ENCODE measurements around the gene PPP1R13B. TPM values are rescaled to one million over a fixed set of nuclear protein-coding genes. Genes with fewer than 3 reads are reported as not detected.

Gene PPP1R13B
- total RNA-seq, 1 donor from 2014 or later, result 2.5 TPM

DNA sequence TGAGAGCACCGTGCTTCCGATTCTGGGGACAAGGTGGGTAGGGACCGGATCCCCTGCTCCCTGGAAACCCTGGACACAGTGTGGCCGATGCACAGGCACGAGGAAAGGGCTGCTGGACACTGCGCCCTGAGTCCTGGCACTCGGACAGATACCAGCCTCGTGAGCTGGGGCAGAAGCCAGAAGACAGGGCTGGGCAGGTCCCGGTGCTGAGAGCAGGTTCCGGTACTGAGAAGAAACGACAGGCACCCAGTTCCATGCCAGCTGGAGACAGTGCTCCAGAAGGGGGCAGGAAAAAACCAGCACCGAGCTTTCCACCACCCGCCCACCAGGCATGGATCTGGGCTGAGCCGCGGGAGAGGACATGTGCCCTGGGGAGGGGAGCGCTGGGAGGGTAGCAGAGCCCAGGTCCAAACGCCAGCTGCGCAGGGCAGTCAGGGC, 138.6 kb downstream of the PPP1R13B start:
- Mint-ChIP-seq H3K9me3 (no peaks in the 10 kb centered on the region), H3K4me1 (peaks cover 31% of the 10 kb centered on the region), H3K4me3 (no peak overlapping the region), H3K36me3 (peaks cover 21% of the 10 kb centered on the region), H3K27me3 (ENCODE audit: insufficient read depth, low read depth) (peaks cover 5% of the 10 kb centered on the region), H3K27ac (no peak overlapping the region)
- Histone ChIP-seq H3K36me3 (no peaks in the 10 kb centered on the region), H3F3A (ENCODE audit: low read depth) (peaks cover 16% of the 10 kb centered on the region), H3K27ac (no peak overlapping the region), H3K9me3 (ENCODE audit: low read depth) (no peaks in the 10 kb centered on the region), H3K4me2 (no peak overlapping the region), H3K4me3 (no peak overlapping the region), H3K9ac (no peak overlapping the region), H3K79me2 (ENCODE audit: low read depth) (peaks cover 15% of the 10 kb centered on the region), H3K27me3 (no peaks in the 10 kb centered on the region), H2AFZ (replicated peaks) (no peak overlapping the region), H3K4me1 (peaks cover 6% of the 10 kb centered on the region), H4K20me1 (ENCODE audit: low read depth) (peaks cover 51% of the 10 kb centered on the region)
- TF ChIP-seq EZH2 (IDR thresholded peaks at IDR 0.05) (no peak), EZH2phosphoT487 (IDR thresholded peaks at IDR 0.05) (no peak)
- TF ChIP-seq, protein P1, sequence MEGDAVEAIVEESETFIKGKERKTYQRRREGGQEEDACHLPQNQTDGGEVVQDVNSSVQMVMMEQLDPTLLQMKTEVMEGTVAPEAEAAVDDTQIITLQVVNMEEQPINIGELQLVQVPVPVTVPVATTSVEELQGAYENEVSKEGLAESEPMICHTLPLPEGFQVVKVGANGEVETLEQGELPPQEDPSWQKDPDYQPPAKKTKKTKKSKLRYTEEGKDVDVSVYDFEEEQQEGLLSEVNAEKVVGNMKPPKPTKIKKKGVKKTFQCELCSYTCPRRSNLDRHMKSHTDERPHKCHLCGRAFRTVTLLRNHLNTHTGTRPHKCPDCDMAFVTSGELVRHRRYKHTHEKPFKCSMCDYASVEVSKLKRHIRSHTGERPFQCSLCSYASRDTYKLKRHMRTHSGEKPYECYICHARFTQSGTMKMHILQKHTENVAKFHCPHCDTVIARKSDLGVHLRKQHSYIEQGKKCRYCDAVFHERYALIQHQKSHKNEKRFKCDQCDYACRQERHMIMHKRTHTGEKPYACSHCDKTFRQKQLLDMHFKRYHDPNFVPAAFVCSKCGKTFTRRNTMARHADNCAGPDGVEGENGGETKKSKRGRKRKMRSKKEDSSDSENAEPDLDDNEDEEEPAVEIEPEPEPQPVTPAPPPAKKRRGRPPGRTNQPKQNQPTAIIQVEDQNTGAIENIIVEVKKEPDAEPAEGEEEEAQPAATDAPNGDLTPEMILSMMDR (IDR thresholded peaks at IDR 0.05), result no peak
- no peak for DNase-seq (ENCODE audit: low spot score)

DNA sequence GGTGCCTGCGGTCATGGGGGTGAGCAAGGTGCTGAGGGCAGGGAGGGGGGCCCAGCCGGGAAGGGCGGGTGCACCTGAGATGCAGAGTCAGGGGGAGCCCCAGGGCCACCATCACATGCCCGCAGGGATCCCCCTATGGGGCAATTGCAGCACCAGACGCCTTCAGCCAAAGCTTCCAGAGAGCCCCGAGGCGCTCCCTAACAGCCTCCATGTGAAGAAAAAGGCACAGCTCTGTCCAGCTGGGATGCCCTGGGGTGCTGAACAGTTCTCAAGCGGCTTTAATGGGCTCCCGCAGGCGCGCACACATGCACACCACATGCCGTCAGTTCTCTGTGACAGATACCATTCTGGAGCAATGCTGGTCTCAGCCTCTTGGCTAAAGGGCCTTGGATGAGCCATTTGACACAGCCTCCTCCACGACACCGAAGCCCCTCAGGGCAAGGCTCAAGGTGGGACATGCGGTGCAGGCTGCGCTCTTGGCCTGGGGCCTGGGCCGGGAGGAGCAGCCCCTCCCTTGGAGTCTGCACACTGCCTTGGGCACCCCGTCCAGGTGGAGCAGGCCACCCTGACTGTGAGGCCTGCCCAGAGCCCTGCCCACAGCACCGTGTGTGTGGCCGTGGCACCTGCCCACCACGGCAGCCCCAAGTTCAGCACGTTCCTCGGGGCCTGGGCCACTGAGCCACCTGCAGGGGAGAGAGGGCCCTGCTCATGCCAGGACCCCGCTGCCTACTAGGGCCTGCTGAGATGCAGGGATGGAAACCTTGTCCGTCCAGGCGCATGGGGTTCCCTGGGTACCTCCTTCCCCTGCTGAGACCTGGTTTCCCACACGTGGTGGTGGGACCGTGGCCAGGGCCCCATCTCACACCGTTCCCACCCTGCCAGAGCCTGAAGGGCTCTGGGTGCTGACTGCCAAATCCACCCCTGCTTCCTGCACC, 139.8 kb downstream of the PPP1R13B start:
- Histone ChIP-seq H3K27ac (no peak overlapping the region), H3K4me3 (no peak overlapping the region), H2AFZ (replicated peaks) (no peak overlapping the region), H3K36me3 (no peaks in the 10 kb centered on the region), H4K20me1 (ENCODE audit: low read depth) (peaks cover 43% of the 10 kb centered on the region), H3K79me2 (ENCODE audit: low read depth) (peaks cover 3% of the 10 kb centered on the region), H3K4me1 (peaks cover 6% of the 10 kb centered on the region), H3K4me2 (no peak overlapping the region), H3K27me3 (no peaks in the 10 kb centered on the region), H3K9ac (no peak overlapping the region), H3K9me3 (ENCODE audit: low read depth) (no peaks in the 10 kb centered on the region), H3F3A (ENCODE audit: low read depth) (peaks cover 8% of the 10 kb centered on the region)
- Mint-ChIP-seq H3K4me3 (no peak overlapping the region), H3K4me1 (peaks cover 34% of the 10 kb centered on the region), H3K36me3 (peaks cover 25% of the 10 kb centered on the region), H3K9me3 (no peaks in the 10 kb centered on the region), H3K27me3 (ENCODE audit: insufficient read depth, low read depth) (peaks cover 5% of the 10 kb centered on the region), H3K27ac (no peak overlapping the region)
- TF ChIP-seq EZH2phosphoT487 (IDR thresholded peaks at IDR 0.05) (no peak), EZH2 (IDR thresholded peaks at IDR 0.05) (no peak)
- TF ChIP-seq, protein P1 (IDR thresholded peaks at IDR 0.05), result no peak
- no peak for DNase-seq (ENCODE audit: low spot score)

DNA sequence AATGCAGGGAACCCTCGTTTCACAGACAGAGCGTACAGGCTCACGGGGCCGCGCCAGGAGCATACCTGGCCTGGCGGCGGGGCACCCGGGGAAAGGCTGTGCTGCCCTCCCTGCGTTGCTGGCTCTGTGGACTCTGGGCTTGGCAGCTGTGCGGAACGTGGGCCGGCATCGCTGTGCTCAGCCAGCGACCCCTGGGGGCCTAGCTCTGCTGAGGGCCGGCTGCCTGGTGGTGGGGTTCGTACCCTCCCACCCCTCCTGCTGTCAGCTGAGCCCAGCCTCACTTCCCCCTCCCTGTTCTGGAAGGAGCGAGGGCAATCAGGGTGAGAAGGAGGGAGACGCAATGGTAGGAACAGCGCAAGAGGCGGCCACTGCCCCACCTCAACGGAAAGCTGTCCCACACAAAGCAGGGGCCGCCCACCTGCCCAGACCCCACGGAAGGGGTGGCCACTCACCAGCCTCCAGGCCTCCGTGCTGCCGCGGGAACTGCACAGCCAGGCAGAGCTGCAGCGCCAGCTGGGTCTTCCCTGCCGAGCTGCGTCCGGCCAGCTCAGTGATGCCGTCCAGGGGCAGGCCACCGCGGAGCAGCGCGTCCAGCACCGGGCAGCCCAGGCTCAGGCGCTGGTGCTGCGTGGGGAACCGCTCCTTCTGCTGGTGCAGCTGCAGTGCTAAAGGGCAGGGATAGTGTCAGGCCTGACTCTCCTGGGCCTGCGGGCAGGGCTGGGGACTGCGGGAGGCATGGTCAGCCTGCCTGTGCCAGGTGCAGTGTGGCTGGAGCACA, 140.6 kb downstream of the PPP1R13B start:
- no peak overlapping the region for H2AFZ ChIP-seq (replicated peaks)
- H3F3A ChIP-seq (ENCODE audit: low read depth), result peaks cover 8% of the 10 kb centered on the region
- no peaks in the 10 kb centered on the region for H3K36me3 ChIP-seq
- H3K4me3 ChIP-seq, result no peak overlapping the region
- no peaks in the 10 kb centered on the region for H3K79me2 ChIP-seq (ENCODE audit: low read depth)
- H3K4me2 ChIP-seq, result no peak overlapping the region
- Mint-ChIP-seq H3K27ac (no peak overlapping the region), H3K4me3 (no peak overlapping the region), H3K27me3 (ENCODE audit: insufficient read depth, low read depth) (peaks cover 5% of the 10 kb centered on the region), H3K36me3 (peaks cover 27% of the 10 kb centered on the region), H3K9me3 (no peaks in the 10 kb centered on the region), H3K4me1 (peaks cover 34% of the 10 kb centered on the region)
- DNase-seq (ENCODE audit: low spot score), result no peak
- H3K27me3 ChIP-seq, result no peaks in the 10 kb centered on the region
- H3K4me1 ChIP-seq, result peaks cover 6% of the 10 kb centered on the region
- no peak overlapping the region for H3K27ac ChIP-seq
- H3K9me3 ChIP-seq (ENCODE audit: low read depth), result no peaks in the 10 kb centered on the region
- H4K20me1 ChIP-seq (ENCODE audit: low read depth), result peaks cover 46% of the 10 kb centered on the region
- no peak overlapping the region for H3K9ac ChIP-seq
- TF ChIP-seq EZH2phosphoT487 (IDR thresholded peaks at IDR 0.05) (no peak), EZH2 (IDR thresholded peaks at IDR 0.05) (no peak)
- TF ChIP-seq, protein P1 (IDR thresholded peaks at IDR 0.05), result no peak
